ENCODE results near the gene MLLT3. TPM values are rescaled to one million over a fixed set of nuclear protein-coding genes. Genes with fewer than 3 reads are reported as not detected.

The MLLT3 gene
- total RNA-seq, 4 donors from 2014 or later = 15.1 to 30.5 (median 18.4) TPM

DNA sequence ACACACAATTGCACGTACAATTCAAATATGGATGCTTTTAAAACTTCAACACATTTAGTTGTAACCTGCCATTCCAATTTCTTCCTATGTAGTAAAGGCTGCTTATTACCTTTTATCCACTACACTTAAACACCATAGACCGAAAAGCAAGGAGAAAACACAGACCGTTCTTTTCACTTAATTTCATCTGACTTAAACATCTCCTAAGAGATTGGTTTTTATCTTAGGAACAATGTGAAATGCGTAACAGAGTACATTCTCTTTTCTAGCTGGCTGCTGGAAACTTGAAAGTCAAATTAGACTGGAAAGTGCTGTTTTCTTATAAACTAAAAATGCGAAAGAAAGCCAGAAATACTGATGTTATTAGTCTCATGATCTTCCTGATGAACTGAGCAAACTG is 241.8 kb downstream of the MLLT3 start:
- H3K27me3 ChIP-seq = no peaks in the 10 kb centered on the region
- H3K4me3 ChIP-seq = no peak overlapping the region
- TF ChIP-seq, protein P1, sequence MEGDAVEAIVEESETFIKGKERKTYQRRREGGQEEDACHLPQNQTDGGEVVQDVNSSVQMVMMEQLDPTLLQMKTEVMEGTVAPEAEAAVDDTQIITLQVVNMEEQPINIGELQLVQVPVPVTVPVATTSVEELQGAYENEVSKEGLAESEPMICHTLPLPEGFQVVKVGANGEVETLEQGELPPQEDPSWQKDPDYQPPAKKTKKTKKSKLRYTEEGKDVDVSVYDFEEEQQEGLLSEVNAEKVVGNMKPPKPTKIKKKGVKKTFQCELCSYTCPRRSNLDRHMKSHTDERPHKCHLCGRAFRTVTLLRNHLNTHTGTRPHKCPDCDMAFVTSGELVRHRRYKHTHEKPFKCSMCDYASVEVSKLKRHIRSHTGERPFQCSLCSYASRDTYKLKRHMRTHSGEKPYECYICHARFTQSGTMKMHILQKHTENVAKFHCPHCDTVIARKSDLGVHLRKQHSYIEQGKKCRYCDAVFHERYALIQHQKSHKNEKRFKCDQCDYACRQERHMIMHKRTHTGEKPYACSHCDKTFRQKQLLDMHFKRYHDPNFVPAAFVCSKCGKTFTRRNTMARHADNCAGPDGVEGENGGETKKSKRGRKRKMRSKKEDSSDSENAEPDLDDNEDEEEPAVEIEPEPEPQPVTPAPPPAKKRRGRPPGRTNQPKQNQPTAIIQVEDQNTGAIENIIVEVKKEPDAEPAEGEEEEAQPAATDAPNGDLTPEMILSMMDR (IDR thresholded peaks at IDR 0.05) = no peak
- H3K4me1 ChIP-seq = peaks cover 0 to 4% (median 0%) of the 10 kb centered on the region in 4 donors
- no peaks in the 10 kb centered on the region for H3K36me3 ChIP-seq
- H3K27ac ChIP-seq = no peak overlapping the region
- DNase-seq = no peak
- no peaks in the 10 kb centered on the region for H3K9me3 ChIP-seq

DNA sequence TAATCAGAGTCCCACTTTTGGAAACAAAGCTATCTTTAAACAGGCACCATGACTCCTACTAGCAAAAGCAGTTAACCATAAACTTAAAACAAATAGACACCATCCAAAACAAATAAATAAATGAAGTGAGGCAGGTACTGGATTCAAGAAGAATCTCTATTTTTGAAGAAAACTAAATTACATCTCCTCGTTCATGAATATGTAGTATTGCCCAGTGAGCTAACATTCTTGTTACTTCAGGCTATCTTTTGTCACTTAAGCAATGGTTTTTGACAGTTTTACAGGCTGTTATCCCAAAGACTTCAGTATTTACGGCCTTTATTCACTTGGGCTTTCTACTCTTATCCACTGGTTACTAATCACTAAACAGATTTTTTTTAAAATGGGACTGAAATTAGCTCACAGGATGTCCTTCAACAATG is 242.5 kb downstream of the MLLT3 start:
- no peak for TF ChIP-seq POLR2A (IDR thresholded peaks at IDR 0.05)
- TF ChIP-seq, protein P1 (IDR thresholded peaks at IDR 0.05) = no peak
- peaks cover 0 to 4% (median 0%) of the 10 kb centered on the region in 4 donors for H3K4me1 ChIP-seq
- no peaks in the 10 kb centered on the region for H3K36me3 ChIP-seq
- DNase-seq = no peak
- no peak overlapping the region for H3K27ac ChIP-seq
- no peaks in the 10 kb centered on the region for H3K27me3 ChIP-seq
- H3K4me3 ChIP-seq = no peak overlapping the region
- no peaks in the 10 kb centered on the region for H3K9me3 ChIP-seq

DNA sequence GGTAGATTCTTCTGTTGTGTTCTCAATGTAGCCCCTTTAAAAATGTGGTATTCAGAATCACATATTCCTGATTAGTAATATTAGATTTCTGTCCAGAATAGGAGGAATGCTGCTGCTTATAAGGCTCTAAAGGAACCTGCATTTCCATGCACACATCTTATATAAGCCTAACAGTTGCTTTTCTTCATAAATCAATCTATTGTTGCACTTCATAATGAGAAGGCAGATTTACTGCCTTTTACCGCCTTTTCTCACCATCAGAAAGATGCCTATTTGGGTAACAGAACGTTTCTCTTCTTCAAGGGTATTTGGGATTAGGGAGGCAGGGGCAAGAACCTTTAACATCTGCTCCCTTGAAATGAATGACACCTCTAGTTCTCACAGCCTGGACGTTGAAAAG is 243.4 kb downstream of the MLLT3 start:
- H3K27ac ChIP-seq = no peak overlapping the region
- no peaks in the 10 kb centered on the region for H3K36me3 ChIP-seq
- TF ChIP-seq, protein P1 (IDR thresholded peaks at IDR 0.05) = no peak
- no peak for TF ChIP-seq POLR2A (IDR thresholded peaks at IDR 0.05)
- peaks cover 0 to 4% (median 0%) of the 10 kb centered on the region in 4 donors for H3K4me1 ChIP-seq
- no peak for DNase-seq
- H3K27me3 ChIP-seq = no peaks in the 10 kb centered on the region
- no peak overlapping the region for H3K4me3 ChIP-seq
- H3K9me3 ChIP-seq = no peaks in the 10 kb centered on the region

DNA sequence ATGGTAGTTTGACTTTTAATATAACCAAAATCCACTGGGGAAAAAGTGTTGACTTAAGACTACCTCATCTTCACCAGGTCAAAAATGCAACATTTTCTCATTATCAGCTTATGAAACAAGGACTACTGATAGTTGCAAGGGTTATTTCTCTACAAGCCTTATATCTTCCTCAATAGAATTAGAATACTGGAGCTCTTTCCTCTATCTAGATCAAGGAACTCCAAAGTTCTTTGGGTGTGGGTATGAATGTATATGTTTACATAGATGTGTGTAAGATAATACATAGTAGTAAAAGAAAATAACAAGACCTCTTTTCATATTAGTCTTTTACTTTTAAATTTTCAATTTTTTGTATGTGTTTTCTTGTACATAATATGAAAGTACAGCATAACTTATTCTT is 244.5 kb downstream of the MLLT3 start:
- TF ChIP-seq, protein P1 (IDR thresholded peaks at IDR 0.05) = no peak
- no peak for TF ChIP-seq POLR2A (IDR thresholded peaks at IDR 0.05)
- Histone ChIP-seq H3K27ac (no peak overlapping the region), H3K36me3 (no peaks in the 10 kb centered on the region), H3K4me1 (peaks cover 0 to 1% (median 0%) of the 10 kb centered on the region in 4 donors), H3K9me3 (no peaks in the 10 kb centered on the region), H3K27me3 (no peaks in the 10 kb centered on the region), H3K4me3 (no peak overlapping the region)
- DNase-seq = no peak

DNA sequence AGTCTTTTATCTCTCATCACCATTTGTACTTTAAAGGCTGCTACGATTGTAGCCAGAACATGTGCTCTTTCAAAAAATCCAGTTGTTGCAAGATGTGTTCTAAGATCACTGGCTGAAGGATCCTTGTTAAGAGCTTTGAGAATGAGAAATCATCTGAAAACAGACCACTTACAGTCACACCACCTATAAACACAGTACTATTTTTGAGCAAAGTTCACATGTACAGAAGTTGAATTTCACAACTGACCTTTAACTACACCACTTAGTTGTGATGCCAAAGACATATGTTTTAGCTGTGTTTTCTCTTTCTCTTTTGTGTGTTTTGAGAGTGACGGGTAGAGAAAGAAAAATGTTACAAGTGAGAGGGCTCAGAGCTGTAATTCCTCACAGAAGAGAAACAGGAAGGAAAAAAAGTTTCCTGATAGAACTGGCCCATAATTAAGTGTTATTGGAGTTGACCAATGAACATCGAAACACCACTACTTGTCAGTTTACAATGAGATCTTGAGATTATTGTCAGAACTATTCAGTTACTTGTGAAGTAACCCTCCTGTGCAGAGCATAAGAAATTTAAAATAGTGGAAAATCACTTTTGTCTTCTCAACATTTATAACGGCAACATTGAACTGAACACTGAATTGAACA is 245.4 kb downstream of the MLLT3 start:
- Histone ChIP-seq H3K27me3 (no peaks in the 10 kb centered on the region), H3K4me3 (no peak overlapping the region), H3K36me3 (no peaks in the 10 kb centered on the region), H3K9me3 (no peaks in the 10 kb centered on the region), H3K4me1 (no peaks in the 10 kb centered on the region), H3K27ac (no peak overlapping the region)
- TF ChIP-seq, protein P1 (IDR thresholded peaks at IDR 0.05) = no peak
- TF ChIP-seq POLR2A (IDR thresholded peaks at IDR 0.05) = no peak
- DNase-seq = no peak

DNA sequence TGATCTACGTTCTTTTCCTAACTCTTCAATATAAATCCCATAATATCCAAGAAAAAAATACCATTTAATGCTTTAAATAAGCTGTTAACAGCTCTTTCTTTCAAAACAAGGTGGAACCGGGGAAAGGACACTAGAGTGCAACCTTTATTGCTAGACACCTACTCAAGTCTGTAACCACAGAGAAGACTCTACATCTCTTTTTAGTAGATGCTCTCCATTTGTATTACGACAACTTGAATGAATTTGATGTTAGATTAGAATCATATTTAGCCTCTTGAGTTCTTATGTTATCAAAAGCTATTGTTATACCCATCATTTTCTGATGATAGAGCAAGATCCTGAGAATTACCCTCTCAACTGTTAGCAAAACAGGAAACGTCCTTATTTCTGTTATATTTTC is 246.3 kb downstream of the MLLT3 start:
- no peak overlapping the region for H3K27ac ChIP-seq
- H3K4me3 ChIP-seq = no peak overlapping the region
- no peaks in the 10 kb centered on the region for H3K36me3 ChIP-seq
- TF ChIP-seq, protein P1 (IDR thresholded peaks at IDR 0.05) = no peak
- TF ChIP-seq POLR2A (IDR thresholded peaks at IDR 0.05) = no peak
- no peak for DNase-seq
- no peaks in the 10 kb centered on the region for H3K9me3 ChIP-seq
- H3K27me3 ChIP-seq = no peaks in the 10 kb centered on the region
- no peaks in the 10 kb centered on the region for H3K4me1 ChIP-seq

Data from Peyer's patch (tissue), 4 donors.